GM23338 (cell line): Measurements from ENCODE around the gene ADGRG2. TPM values are rescaled to one million over a fixed set of nuclear protein-coding genes. Genes with fewer than 3 reads are reported as not detected.

Experiments used
- ATAC-seq: fragments of 200-7000 bp; cut with Tn5 transposase; 3 replicates; pipeline ENCODE4 v1.9.1; 2020
- DNase-seq: peaks from one replicate; pipeline ENCODE4 v3.0.0-alpha.2; 2015; ENCODE audit warnings: low spot score
- H2AFZ ChIP-seq: fragments of 200-600 bp; sonication (generic); 2 replicates; pipeline ENCODE4 v1.8.0; 2016; ENCODE audit warnings: antibody characterized with exemption, mild to moderate bottlenecking, moderate library complexity
- H3F3A ChIP-seq: fragments of 200-600 bp; sonication (generic); replicated peaks from 2 replicates; pipeline ENCODE4 v1.8.0; 2017; ENCODE audit warnings: antibody characterized with exemption, mixed run types, low read depth
- H3K27ac ChIP-seq: fragments of 200-600 bp; sonication (generic); 2 replicates; pipeline ENCODE4 v1.6.1; 2016; ENCODE audit warnings: low read depth
- H3K27me3 ChIP-seq: fragments of 200-600 bp; sonication (generic); 2 replicates; pipeline ENCODE4 v1.8.0; 2016; ENCODE audit warnings: mild to moderate bottlenecking, mixed run types, moderate library complexity; ENCODE audit not compliant: insufficient read depth
- H3K36me3 ChIP-seq: fragments of 200-600 bp; sonication (generic); 2 replicates; pipeline ENCODE4 v1.8.0; 2016; ENCODE audit warnings: mild to moderate bottlenecking; ENCODE audit not compliant: insufficient read depth
- H3K4me1 ChIP-seq: fragments of 200-600 bp; sonication (generic); 2 replicates; pipeline ENCODE4 v1.8.0; 2016; ENCODE audit warnings: mild to moderate bottlenecking, moderate library complexity; ENCODE audit not compliant: insufficient read depth
- H3K4me2 ChIP-seq: fragments of 200-600 bp; sonication (generic); 2 replicates; pipeline ENCODE4 v1.7.1; 2017; ENCODE audit warnings: mixed run types
- H3K4me3 ChIP-seq: fragments of 200-600 bp; sonication (generic); 2 replicates; pipeline ENCODE4 v1.6.1; 2016; ENCODE audit warnings: mixed run types
- H3K79me2 ChIP-seq: fragments of 200-600 bp; sonication (generic); replicated peaks from 2 replicates; pipeline ENCODE4 v1.8.0; 2017; ENCODE audit warnings: mild to moderate bottlenecking; ENCODE audit not compliant: insufficient read depth
- H3K9me2 ChIP-seq: fragments of 200-600 bp; sonication (generic); 2 replicates; pipeline ENCODE4 v1.8.0; 2017; ENCODE audit not compliant: insufficient read depth
- H4K20me1 ChIP-seq: fragments of 200-600 bp; sonication (generic); replicated peaks from 2 replicates; pipeline ENCODE4 v1.8.0; 2017; ENCODE audit warnings: mild to moderate bottlenecking; ENCODE audit not compliant: insufficient read depth
- H3K27ac Mint-ChIP-seq: 2 replicates; pipeline ENCODE4 v1.8.0; 2020; ENCODE audit warnings: inconsistent platforms, mild to moderate bottlenecking, moderate library complexity, mixed read lengths
- H3K27me3 Mint-ChIP-seq: 3 replicates; pipeline ENCODE4 v1.8.0; 2022; ENCODE audit warnings: low read depth, mild to moderate bottlenecking, moderate library complexity, mixed read lengths, inconsistent platforms; ENCODE audit not compliant: insufficient read depth, poor library complexity
- H3K36me3 Mint-ChIP-seq: 3 replicates; pipeline ENCODE4 v1.8.0; 2021; ENCODE audit warnings: low read depth, mild to moderate bottlenecking, inconsistent platforms, moderate library complexity, mixed read lengths
- H3K4me1 Mint-ChIP-seq: 3 replicates; pipeline ENCODE4 v1.8.0; 2020; ENCODE audit warnings: mild to moderate bottlenecking, inconsistent platforms, mixed read lengths
- H3K4me3 Mint-ChIP-seq: 3 replicates; pipeline ENCODE4 v1.8.0; 2021; ENCODE audit warnings: moderate library complexity, mild to moderate bottlenecking, inconsistent platforms, mixed read lengths
- H3K9me3 Mint-ChIP-seq: 3 replicates; pipeline ENCODE4 v1.8.0; 2020; ENCODE audit warnings: moderate library complexity, mild to moderate bottlenecking, inconsistent platforms, mixed read lengths
- EZH2 ChIP-seq: fragments of 200-600 bp; sonication (generic); IDR thresholded peaks from one replicate; pipeline ENCODE4 v1.8.0; 2017; ENCODE audit warnings: antibody characterized with exemption, mild to moderate bottlenecking, low read depth; ENCODE audit not compliant: unreplicated experiment
- NANOG ChIP-seq: IDR thresholded peaks from 2 replicates; pipeline ENCODE4 v1.6.1; 2016; ENCODE audit warnings: antibody characterized with exemption, borderline replicate concordance
- POLR2AphosphoS5 ChIP-seq: IDR thresholded peaks from 2 replicates; pipeline ENCODE4 v1.6.1; 2016; ENCODE audit warnings: antibody characterized with exemption, low read depth
- STAT1 ChIP-seq: IDR thresholded peaks from one replicate; pipeline ENCODE4 v1.6.1; 2016; ENCODE audit warnings: antibody characterized with exemption; ENCODE audit not compliant: unreplicated experiment
- ZNF114 ChIP-seq: fragments of 250-450 bp; sonication (Bioruptor Pico); IDR thresholded peaks from 2 replicates; pipeline ENCODE4 v1.5.0; 2020; ENCODE audit warnings: mild to moderate bottlenecking, moderate library complexity
- ZNF331 ChIP-seq: fragments of 250-450 bp; sonication (Bioruptor Pico); IDR thresholded peaks from 2 replicates; pipeline ENCODE4 v1.5.0; 2020; ENCODE audit warnings: low read depth, mild to moderate bottlenecking, moderate library complexity
- polyA plus RNA-seq: library from polyadenylated mRNA; unstranded; fragments of >200 nt; fragmentation: Nextera tagmentation; extraction: Ambion mirVana; gene quantifications from 2 replicates; pipeline ENCODE4 v1.2.1, GENCODE V29; 2016
- total RNA-seq: library from RNA; depleted of rRNA; stranded (reverse); fragments of >200 nt; shearing (Covaris generic); gene quantifications from 2 replicates; pipeline ENCODE4 v1.2.3, GENCODE V29; 2014
- TF ChIP-seq, protein P1 (sequence below), 2 experiments: fragments of 200-600 bp in 1 of 2; sonication (generic) in 1 of 2; conservative IDR thresholded peaks; 2 replicates each; pipeline versions ENCODE4 v1.5.1 to v1.6.1; 2016 to 2017; ENCODE audit warnings: antibody characterized with exemption in 2 of 2, low read depth in 2 of 2, mild to moderate bottlenecking in 2 of 2, moderate library complexity in 1 of 2
- TF ChIP-seq, protein P2 (sequence below): fragments of 250-450 bp; sonication (Bioruptor Pico); IDR thresholded peaks from 2 replicates; pipeline ENCODE4 v1.5.0; 2020; ENCODE audit warnings: mild to moderate bottlenecking, moderate library complexity

ADGRG2 gene
- total and polyA plus RNA-seq, 2 experiments from 2014 or later, result 4.0 to 10.8 TPM

DNA sequence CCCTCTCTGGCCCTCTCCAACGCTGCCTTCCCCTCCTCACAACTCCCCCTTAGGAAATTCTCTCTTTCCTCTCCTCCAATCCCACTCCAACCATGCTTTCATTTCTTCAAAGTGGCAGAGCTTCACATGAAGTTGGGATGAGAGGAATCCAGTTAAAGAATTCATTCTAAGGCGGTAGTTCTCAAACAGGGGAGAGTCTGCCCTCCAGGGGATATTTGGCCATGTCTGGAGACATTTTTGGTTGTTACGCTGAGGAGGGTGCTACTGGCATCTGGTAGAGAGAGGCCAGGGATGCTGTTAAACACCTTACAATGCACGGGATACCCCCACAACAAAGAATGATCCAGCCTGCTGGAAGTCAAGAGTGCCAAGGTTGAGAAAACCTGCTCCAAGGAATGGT, 97.9 kb downstream of the ADGRG2 start (continued):
- no peak for TF ChIP-seq POLR2AphosphoS5
- TF ChIP-seq, protein P1, sequence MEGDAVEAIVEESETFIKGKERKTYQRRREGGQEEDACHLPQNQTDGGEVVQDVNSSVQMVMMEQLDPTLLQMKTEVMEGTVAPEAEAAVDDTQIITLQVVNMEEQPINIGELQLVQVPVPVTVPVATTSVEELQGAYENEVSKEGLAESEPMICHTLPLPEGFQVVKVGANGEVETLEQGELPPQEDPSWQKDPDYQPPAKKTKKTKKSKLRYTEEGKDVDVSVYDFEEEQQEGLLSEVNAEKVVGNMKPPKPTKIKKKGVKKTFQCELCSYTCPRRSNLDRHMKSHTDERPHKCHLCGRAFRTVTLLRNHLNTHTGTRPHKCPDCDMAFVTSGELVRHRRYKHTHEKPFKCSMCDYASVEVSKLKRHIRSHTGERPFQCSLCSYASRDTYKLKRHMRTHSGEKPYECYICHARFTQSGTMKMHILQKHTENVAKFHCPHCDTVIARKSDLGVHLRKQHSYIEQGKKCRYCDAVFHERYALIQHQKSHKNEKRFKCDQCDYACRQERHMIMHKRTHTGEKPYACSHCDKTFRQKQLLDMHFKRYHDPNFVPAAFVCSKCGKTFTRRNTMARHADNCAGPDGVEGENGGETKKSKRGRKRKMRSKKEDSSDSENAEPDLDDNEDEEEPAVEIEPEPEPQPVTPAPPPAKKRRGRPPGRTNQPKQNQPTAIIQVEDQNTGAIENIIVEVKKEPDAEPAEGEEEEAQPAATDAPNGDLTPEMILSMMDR (conservative IDR thresholded peaks at IDR 0.05; ENCODE audit: low read depth in 2 of 2), result no peak
- TF ChIP-seq NANOG, result no peak
- no peak for TF ChIP-seq ZNF331 (CRISPR knock-in tag)

DNA sequence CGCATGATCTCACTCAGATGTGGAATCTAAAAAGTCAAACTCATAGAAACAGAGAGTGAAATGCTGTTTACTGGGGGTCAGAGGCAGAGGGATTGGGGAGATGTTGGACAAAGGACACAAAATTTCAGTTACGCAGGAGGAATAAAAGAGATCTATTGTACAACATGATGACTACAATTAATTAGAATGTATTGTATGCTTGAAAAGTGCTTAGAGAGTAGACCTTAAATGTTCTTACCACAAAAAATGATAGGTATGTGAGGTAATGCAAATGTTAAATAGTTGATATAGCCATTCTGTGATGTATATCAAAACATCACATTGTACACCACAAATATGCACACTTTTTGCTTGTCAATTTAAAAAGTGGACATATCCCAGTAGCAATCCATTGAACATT, 102.3 kb downstream of the ADGRG2 start:
- TF ChIP-seq ZNF114 (CRISPR knock-in tag) (no peak), STAT1 (no peak)
- H3K4me2 ChIP-seq, result no peak overlapping the region
- ATAC-seq (no peak), DNase-seq (no peak)
- Mint-ChIP-seq H3K27me3 (no peaks in the 10 kb centered on the region), H3K4me3 (no peak overlapping the region), H3K9me3 (no peaks in the 10 kb centered on the region), H3K4me1 (no peaks in the 10 kb centered on the region), H3K36me3 (peaks cover 4% of the 10 kb centered on the region; the same call in 1 of the 3 replicates), H3K27ac (no peak overlapping the region)
- no peaks in the 10 kb centered on the region for H3K9me2 ChIP-seq
- H2AFZ ChIP-seq, result no peak overlapping the region
- H3K27ac ChIP-seq, result no peak overlapping the region
- H3K79me2 ChIP-seq, result no peaks in the 10 kb centered on the region
- H3K4me1 ChIP-seq, result no peaks in the 10 kb centered on the region
- no peaks in the 10 kb centered on the region for H4K20me1 ChIP-seq
- H3K36me3 ChIP-seq, result no peaks in the 10 kb centered on the region
- H3K27me3 ChIP-seq, result no peaks in the 10 kb centered on the region
- H3F3A ChIP-seq, result no peaks in the 10 kb centered on the region
- no peak overlapping the region for H3K4me3 ChIP-seq

DNA sequence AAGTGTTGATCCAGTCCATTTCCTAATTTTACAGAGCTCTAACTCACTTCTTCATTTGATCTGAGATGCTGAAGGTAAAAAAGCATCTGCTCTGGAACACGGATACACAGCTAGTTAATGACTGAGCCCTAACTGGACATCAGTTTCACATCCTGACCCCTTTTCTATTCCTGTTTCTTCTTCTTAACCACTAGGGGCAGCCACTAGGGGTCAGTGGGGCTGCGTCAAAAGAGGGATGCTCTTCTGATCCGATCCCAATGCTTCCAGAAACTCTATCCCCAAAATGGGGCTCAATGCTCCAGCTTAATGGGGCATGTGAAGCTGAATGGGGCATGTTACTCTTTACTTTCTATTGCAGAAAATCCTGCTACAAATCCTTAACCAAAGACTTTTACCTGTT, 105.0 kb downstream of the ADGRG2 start:
- DNase-seq (peak; percentile 67), ATAC-seq (peak; percentile 72)
- Histone ChIP-seq H3K36me3 (no peaks in the 10 kb centered on the region), H2AFZ (no peak overlapping the region), H4K20me1 (no peaks in the 10 kb centered on the region), H3K4me3 (no peak overlapping the region), H3K79me2 (no peaks in the 10 kb centered on the region), H3F3A (no peaks in the 10 kb centered on the region), H3K27me3 (no peaks in the 10 kb centered on the region), H3K4me2 (no peak overlapping the region), H3K4me1 (no peaks in the 10 kb centered on the region), H3K9me2 (no peaks in the 10 kb centered on the region), H3K27ac (no peak overlapping the region)
- H3K27ac Mint-ChIP-seq, result no peak overlapping the region
- H3K9me3 Mint-ChIP-seq, result no peaks in the 10 kb centered on the region; the same call in 2 of the 3 replicates
- TF ChIP-seq, protein P1 (conservative IDR thresholded peaks at IDR 0.05; ENCODE audit: low read depth in 2 of 2), result peak; percentile 73
- TF ChIP-seq EZH2, result no peak
- TF ChIP-seq, protein P2, sequence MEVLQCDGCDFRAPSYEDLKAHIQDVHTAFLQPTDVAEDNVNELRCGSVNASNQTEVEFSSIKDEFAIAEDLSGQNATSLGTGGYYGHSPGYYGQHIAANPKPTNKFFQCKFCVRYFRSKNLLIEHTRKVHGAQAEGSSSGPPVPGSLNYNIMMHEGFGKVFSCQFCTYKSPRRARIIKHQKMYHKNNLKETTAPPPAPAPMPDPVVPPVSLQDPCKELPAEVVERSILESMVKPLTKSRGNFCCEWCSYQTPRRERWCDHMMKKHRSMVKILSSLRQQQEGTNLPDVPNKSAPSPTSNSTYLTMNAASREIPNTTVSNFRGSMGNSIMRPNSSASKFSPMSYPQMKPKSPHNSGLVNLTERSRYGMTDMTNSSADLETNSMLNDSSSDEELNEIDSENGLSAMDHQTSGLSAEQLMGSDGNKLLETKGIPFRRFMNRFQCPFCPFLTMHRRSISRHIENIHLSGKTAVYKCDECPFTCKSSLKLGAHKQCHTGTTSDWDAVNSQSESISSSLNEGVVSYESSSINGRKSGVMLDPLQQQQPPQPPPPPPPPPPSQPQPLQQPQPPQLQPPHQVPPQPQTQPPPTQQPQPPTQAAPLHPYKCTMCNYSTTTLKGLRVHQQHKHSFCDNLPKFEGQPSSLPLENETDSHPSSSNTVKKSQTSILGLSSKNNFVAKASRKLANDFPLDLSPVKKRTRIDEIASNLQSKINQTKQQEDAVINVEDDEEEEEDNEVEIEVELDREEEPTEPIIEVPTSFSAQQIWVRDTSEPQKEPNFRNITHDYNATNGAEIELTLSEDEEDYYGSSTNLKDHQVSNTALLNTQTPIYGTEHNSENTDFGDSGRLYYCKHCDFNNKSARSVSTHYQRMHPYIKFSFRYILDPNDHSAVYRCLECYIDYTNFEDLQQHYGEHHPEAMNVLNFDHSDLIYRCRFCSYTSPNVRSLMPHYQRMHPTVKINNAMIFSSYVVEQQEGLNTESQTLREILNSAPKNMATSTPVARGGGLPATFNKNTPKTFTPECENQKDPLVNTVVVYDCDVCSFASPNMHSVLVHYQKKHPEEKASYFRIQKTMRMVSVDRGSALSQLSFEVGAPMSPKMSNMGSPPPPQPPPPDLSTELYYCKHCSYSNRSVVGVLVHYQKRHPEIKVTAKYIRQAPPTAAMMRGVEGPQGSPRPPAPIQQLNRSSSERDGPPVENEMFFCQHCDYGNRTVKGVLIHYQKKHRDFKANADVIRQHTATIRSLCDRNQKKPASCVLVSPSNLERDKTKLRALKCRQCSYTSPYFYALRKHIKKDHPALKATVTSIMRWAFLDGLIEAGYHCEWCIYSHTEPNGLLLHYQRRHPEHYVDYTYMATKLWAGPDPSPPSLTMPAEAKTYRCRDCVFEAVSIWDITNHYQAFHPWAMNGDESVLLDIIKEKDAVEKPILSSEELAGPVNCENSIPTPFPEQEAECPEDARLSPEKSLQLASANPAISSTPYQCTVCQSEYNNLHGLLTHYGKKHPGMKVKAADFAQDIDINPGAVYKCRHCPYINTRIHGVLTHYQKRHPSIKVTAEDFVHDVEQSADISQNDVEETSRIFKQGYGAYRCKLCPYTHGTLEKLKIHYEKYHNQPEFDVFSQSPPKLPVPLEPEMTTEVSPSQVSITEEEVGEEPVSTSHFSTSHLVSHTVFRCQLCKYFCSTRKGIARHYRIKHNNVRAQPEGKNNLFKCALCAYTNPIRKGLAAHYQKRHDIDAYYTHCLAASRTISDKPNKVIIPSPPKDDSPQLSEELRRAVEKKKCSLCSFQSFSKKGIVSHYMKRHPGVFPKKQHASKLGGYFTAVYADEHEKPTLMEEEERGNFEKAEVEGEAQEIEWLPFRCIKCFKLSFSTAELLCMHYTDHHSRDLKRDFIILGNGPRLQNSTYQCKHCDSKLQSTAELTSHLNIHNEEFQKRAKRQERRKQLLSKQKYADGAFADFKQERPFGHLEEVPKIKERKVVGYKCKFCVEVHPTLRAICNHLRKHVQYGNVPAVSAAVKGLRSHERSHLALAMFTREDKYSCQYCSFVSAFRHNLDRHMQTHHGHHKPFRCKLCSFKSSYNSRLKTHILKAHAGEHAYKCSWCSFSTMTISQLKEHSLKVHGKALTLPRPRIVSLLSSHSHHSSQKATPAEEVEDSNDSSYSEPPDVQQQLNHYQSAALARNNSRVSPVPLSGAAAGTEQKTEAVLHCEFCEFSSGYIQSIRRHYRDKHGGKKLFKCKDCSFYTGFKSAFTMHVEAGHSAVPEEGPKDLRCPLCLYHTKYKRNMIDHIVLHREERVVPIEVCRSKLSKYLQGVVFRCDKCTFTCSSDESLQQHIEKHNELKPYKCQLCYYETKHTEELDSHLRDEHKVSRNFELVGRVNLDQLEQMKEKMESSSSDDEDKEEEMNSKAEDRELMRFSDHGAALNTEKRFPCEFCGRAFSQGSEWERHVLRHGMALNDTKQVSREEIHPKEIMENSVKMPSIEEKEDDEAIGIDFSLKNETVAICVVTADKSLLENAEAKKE, result no peak
- TF ChIP-seq POLR2AphosphoS5, result no peak
- no peaks in the 10 kb centered on the region for H3K4me1 Mint-ChIP-seq
- peaks cover 4% of the 10 kb centered on the region for H3K27me3 Mint-ChIP-seq
- H3K36me3 Mint-ChIP-seq, result peaks cover 4% of the 10 kb centered on the region; the same call in 1 of the 3 replicates
- H3K4me3 Mint-ChIP-seq, result no peak overlapping the region
